Mucosa of descending colon (tissue), 3 donors: ENCODE results near the gene SPEM3. TPM values are rescaled to one million over a fixed set of nuclear protein-coding genes. Genes with fewer than 3 reads are reported as not detected.

Experiments
- ATAC-seq: fragments of 200-7000 bp; cut with Tn5 transposase; one replicate; pipeline ENCODE4 v1.9.1; 2020; ENCODE audit warnings: mild to moderate bottlenecking, moderate library complexity
- DNase-seq, 3 donors: peaks; one replicate each; pipeline ENCODE4 v3.0.0-alpha.2; 2020
- H3K36me3 ChIP-seq: fragments of 200-600 bp; one replicate; pipeline ENCODE4 v1.8.0; 2021; ENCODE audit warnings: low read depth, mild to moderate bottlenecking
- H3K4me1 ChIP-seq: fragments of 200-600 bp; one replicate; pipeline ENCODE4 v1.8.0; 2021; ENCODE audit warnings: low read depth, mild to moderate bottlenecking
- H3K4me3 ChIP-seq: fragments of 200-600 bp; one replicate; pipeline ENCODE4 v1.8.0; 2021; ENCODE audit warnings: mild to moderate bottlenecking
- H3K9me3 ChIP-seq: fragments of 200-600 bp; one replicate; pipeline ENCODE4 v1.8.0; 2021; ENCODE audit warnings: mild to moderate bottlenecking
- CTCF ChIP-seq: fragments of 200-600 bp; IDR thresholded peaks from one replicate; pipeline ENCODE4 v1.8.0; 2022; ENCODE audit warnings: antibody characterized with exemption, mild to moderate bottlenecking
- intact Hi-C, 2 donors: fragments of 100-400 bp; cut with DNase I in 1 of 2; cut with micrococcal nuclease in 1 of 2; formaldehyde crosslinking; loops; one replicate each; pipeline versions ENCODE4 v1.11.0 to v1.11.1; 2022; cut with DNase I, micrococcal nuclease
- total RNA-seq, 3 donors: library from RNA; stranded (reverse); fragmentation: NEBNext Ultra II Directional in 2 of 3; extraction: Animal tissue kit (Norgen Biotek cat#: 25700) in 2 of 3; gene quantifications; one replicate each; pipeline versions ENCODE4 v1.2.1 to v1.2.4, GENCODE V29; 2021 to 2023
- donor health status: DM: no; HTN: no; CAD: no; lungs with moderate emphysema.
- donor health status: DM: no; HTN: no; CAD: no.
- donor health status: DM: no; HTN: yes; CAD: no.

Gene SPEM3
- total RNA-seq, 3 donors from 2014 or later: not detected

GRCh38 chr17:7426203-7426863, 2.3 kb upstream of the SPEM3 start:
- no peak for DNase-seq
- intact Hi-C loops: no loop called here
- no peak for ATAC-seq
- no peak for TF ChIP-seq CTCF
- H3K9me3 ChIP-seq: no peaks in the 10 kb centered on the region
- no peak overlapping the region for H3K4me3 ChIP-seq
- no peaks in the 10 kb centered on the region for H3K36me3 ChIP-seq
- H3K4me1 ChIP-seq: no peaks in the 10 kb centered on the region

DNA sequence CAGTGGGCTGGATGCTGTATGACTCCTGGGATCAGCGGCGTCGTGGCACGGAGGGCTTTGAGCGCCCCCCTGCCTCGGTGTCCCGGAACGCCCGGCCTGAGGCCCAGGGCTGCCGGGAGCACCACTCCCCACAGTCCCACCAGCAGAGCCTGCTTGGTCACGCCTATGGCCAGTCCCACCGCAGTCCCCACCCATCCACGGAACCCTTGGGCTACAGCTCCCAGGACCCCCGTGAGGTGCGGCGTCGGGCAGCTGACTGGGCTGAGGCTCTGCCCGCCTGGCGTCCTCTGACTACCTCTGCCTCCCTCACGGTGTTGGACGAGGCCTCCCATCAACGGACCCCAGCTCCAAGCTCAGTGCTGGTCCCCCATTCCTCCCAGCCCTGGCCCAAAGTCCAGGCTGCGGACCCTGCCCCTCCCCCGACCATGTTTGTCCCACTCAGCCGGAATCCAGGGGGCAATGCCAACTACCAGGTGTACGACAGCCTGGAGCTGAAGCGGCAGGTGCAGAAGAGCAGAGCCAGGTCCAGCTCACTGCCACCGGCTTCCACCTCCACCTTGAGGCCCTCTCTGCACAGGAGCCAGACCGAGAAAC, 1.7 kb upstream of the SPEM3 start:
- H3K4me3 ChIP-seq: no peak overlapping the region
- no peaks in the 10 kb centered on the region for H3K4me1 ChIP-seq
- no peaks in the 10 kb centered on the region for H3K36me3 ChIP-seq
- DNase-seq (peak in 1 of 3 donors; percentile 44), ATAC-seq (no peak)
- intact Hi-C loops: no loop called here
- no peak for TF ChIP-seq CTCF
- H3K9me3 ChIP-seq: no peaks in the 10 kb centered on the region

DNA sequence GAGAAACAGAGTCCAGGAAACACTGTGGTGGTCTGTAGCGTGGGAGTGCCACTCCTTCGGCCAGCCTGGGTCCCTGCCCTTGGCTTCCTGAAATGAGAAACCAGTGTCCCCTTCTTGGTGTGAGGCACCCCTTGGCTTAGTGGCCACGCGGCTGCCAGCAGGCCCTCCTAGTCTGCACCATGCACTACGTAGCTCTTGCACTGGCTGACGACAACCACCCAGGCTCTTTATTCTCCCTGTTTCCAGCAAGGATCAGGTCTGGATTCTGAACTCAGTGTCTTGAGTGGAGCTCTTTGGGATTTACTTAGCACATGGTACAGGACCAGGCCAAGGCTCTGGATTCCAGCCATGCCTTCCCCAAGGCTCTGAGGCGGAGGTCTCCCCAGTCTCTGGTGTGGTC, 1.1 kb upstream of the SPEM3 start:
- intact Hi-C loops: no loop called here

GRCh38 chr17:7429722-7430121, 1.1 kb downstream of the SPEM3 start:
- intact Hi-C loops: no loop called here
- DNase-seq (no peak), ATAC-seq (no peak)
- Histone ChIP-seq H3K9me3 (no peaks in the 10 kb centered on the region), H3K4me1 (no peaks in the 10 kb centered on the region), H3K36me3 (no peaks in the 10 kb centered on the region), H3K4me3 (no peak overlapping the region)
- no peak for TF ChIP-seq CTCF

More for the DNA sequence above, 1.1 kb upstream of the SPEM3 start:
- no peak for DNase-seq
- no peak for TF ChIP-seq CTCF
- ATAC-seq: no peak
- Histone ChIP-seq H3K4me3 (no peak overlapping the region), H3K4me1 (no peaks in the 10 kb centered on the region), H3K9me3 (no peaks in the 10 kb centered on the region), H3K36me3 (no peaks in the 10 kb centered on the region)

DNA sequence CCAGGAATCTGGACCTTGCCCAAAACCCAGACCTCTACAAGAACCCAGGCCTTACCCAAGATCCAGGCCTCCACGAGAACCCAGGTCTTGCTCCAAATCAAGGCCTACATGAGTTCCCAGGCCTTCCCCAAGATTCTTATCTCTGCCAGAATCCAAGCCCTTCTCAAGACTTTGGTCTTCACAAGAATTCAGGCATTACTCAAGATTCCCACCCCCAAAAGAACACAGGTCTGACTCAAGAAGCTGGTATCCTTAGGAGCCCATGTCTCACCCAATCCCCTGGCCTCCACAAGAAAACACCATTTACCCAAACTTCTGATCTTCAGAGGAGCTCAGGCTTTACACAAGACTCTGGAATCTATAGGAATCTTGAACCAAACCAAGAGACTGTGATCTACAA, 2.6 kb downstream of the SPEM3 start:
- intact Hi-C loops: no loop called here
- TF ChIP-seq CTCF: no peak
- no peak for DNase-seq
- Histone ChIP-seq H3K4me1 (no peaks in the 10 kb centered on the region), H3K36me3 (no peaks in the 10 kb centered on the region), H3K4me3 (no peak overlapping the region), H3K9me3 (no peaks in the 10 kb centered on the region)
- ATAC-seq: no peak
